Right lobe of liver (tissue), 4 donors: ENCODE results near the gene ITGAD.

Experiments used
- CTCF ChIP-seq, 4 donors: fragments of 200-600 bp in 3 of 4; fragments of 450-650 bp in 1 of 4; IDR thresholded peaks; one replicate each; pipeline versions ENCODE4 v1.5.1 to v1.8.0; 2016 to 2022; ENCODE audit warnings: antibody characterized with exemption in 4 of 4, mild to moderate bottlenecking in 2 of 4
- POLR2A ChIP-seq: fragments of 450-650 bp; IDR thresholded peaks from one replicate; pipeline ENCODE4 v1.6.1; 2017; ENCODE audit warnings: antibody characterized with exemption, mild to moderate bottlenecking
- donor health status: DM: no; HTN: no; CAD: no.
- donor health status: DM: no; HTN: no; CAD: no.
- donor health status: DM: no; HTN: yes; CAD: no.

GRCh38 chr16:31410082-31410481, 16.9 kb downstream of the ITGAD start:
- TF ChIP-seq CTCF (IDR thresholded peaks at IDR 0.05) (no peak), POLR2A (no peak)
